Body of pancreas (tissue), 4 donors: Measurements from ENCODE around the gene FOXL2.

ENCODE experiments used
- POLR2A ChIP-seq, 3 donors: fragments of 450-650 bp; IDR thresholded peaks; one replicate each; pipeline ENCODE4 v1.6.1; 2016; ENCODE audit warnings: antibody characterized with exemption in 3 of 3, mild to moderate bottlenecking in 2 of 3
- TF ChIP-seq, protein P1 (sequence below), 7 experiments: fragments of 450-650 bp in 4 of 7; fragments of 200-600 bp in 3 of 7; sonication (generic) in 3 of 7; IDR thresholded peaks; one replicate each; pipeline ENCODE4 v1.5.1; 2016 to 2019; ENCODE audit warnings: antibody characterized with exemption in 7 of 7

DNA sequence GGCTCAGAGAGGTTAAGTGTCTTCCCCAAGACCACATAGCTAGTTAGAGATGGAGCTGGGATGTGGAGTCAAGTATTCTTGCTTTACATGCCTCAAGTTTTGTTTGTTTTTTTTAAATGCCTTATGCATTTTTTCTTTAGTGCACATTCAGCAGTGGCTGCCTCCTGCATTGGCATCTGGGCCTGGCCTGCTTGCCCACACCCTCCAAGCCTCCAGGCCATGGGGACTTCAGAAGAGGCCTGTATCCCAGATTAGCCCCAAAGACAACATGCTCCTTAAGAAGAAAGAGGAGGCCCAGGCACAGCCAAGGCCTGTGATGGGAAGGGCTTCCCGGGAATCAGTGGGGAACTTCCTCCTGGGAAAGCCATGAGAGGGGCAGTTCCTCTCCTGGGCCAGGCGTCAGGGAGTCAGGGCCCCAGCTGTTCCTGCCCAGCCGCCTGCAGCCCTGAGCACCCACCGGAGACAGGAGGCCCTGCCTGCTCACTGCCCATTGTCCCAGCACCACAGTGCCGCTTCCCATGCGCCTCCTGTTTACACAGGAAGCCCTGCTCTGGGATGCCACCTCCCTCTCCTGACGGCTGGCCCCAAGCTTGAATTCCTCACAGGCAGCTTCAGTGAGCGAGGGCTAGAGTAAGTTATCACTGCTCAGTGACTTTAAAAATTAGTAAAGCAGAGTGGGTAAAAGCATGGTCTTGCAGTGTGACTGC lies 16.1 kb upstream of the FOXL2 start:
- TF ChIP-seq, protein P1, sequence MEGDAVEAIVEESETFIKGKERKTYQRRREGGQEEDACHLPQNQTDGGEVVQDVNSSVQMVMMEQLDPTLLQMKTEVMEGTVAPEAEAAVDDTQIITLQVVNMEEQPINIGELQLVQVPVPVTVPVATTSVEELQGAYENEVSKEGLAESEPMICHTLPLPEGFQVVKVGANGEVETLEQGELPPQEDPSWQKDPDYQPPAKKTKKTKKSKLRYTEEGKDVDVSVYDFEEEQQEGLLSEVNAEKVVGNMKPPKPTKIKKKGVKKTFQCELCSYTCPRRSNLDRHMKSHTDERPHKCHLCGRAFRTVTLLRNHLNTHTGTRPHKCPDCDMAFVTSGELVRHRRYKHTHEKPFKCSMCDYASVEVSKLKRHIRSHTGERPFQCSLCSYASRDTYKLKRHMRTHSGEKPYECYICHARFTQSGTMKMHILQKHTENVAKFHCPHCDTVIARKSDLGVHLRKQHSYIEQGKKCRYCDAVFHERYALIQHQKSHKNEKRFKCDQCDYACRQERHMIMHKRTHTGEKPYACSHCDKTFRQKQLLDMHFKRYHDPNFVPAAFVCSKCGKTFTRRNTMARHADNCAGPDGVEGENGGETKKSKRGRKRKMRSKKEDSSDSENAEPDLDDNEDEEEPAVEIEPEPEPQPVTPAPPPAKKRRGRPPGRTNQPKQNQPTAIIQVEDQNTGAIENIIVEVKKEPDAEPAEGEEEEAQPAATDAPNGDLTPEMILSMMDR (IDR thresholded peaks at IDR 0.05) = no peak
- no peak for TF ChIP-seq POLR2A (IDR thresholded peaks at IDR 0.05)
